Naive B cell (primary cell): ENCODE results near the gene TRIM45. TPM values are rescaled to one million over a fixed set of nuclear protein-coding genes. Genes with fewer than 3 reads are reported as not detected.

Experiments used
- ATAC-seq, 2 donors: fragments of 150-1000 bp; cut with Tn5 transposase; 2 replicates each; pipeline ENCODE4 v1.10.0; 2021; ENCODE audit warnings: low read depth in 2 of 2, mild to moderate bottlenecking in 2 of 2, moderate library complexity in 2 of 2
- DNase-seq: peaks from one replicate; pipeline ENCODE4 v3.0.0; 2022
- H3K27ac Mint-ChIP-seq, 6 donors: one replicate each; pipeline ENCODE4 v1.8.0; 2020 to 2022; ENCODE audit warnings: mild to moderate bottlenecking in 6 of 6, mixed read lengths in 6 of 6, moderate library complexity in 5 of 6, inconsistent platforms in 2 of 6
- H3K27me3 Mint-ChIP-seq, 3 donors: one replicate each; pipeline ENCODE4 v1.8.0; 2021 to 2022; ENCODE audit warnings: mixed read lengths in 3 of 3, mild to moderate bottlenecking in 1 of 3
- H3K36me3 Mint-ChIP-seq, 2 donors: one replicate each; pipeline ENCODE4 v1.8.0; 2020 to 2022; ENCODE audit warnings: mixed read lengths in 2 of 2, inconsistent platforms in 1 of 2, mild to moderate bottlenecking in 1 of 2
- H3K4me1 Mint-ChIP-seq, 3 donors: one replicate each; pipeline ENCODE4 v1.8.0; 2020 to 2022; ENCODE audit warnings: mixed read lengths in 3 of 3, inconsistent platforms in 1 of 3, mild to moderate bottlenecking in 1 of 3, moderate library complexity in 1 of 3
- H3K4me3 Mint-ChIP-seq, 8 donors: one replicate each; pipeline ENCODE4 v1.8.0; 2020 to 2022; ENCODE audit warnings: mild to moderate bottlenecking in 8 of 8, mixed read lengths in 8 of 8, moderate library complexity in 8 of 8, inconsistent platforms in 2 of 8
- H3K9me3 Mint-ChIP-seq, 7 donors: one replicate each; pipeline ENCODE4 v1.8.0; 2020 to 2022; ENCODE audit warnings: mixed read lengths in 7 of 7, mild to moderate bottlenecking in 5 of 7, inconsistent platforms in 2 of 7, moderate library complexity in 1 of 7
- polyA plus RNA-seq, 6 donors: library from polyadenylated mRNA; unstranded; fragments of 300-500 nt; fragmentation: Illumina TruSeq; gene quantifications; one replicate each; pipeline ENCODE4 v1.2.3, GENCODE V29; 2021; ENCODE audit warnings: low read depth in 6 of 6

The TRIM45 gene
- polyA plus RNA-seq, 6 donors from 2014 or later = 0.17 to 0.31 TPM; not detected in 4

DNA sequence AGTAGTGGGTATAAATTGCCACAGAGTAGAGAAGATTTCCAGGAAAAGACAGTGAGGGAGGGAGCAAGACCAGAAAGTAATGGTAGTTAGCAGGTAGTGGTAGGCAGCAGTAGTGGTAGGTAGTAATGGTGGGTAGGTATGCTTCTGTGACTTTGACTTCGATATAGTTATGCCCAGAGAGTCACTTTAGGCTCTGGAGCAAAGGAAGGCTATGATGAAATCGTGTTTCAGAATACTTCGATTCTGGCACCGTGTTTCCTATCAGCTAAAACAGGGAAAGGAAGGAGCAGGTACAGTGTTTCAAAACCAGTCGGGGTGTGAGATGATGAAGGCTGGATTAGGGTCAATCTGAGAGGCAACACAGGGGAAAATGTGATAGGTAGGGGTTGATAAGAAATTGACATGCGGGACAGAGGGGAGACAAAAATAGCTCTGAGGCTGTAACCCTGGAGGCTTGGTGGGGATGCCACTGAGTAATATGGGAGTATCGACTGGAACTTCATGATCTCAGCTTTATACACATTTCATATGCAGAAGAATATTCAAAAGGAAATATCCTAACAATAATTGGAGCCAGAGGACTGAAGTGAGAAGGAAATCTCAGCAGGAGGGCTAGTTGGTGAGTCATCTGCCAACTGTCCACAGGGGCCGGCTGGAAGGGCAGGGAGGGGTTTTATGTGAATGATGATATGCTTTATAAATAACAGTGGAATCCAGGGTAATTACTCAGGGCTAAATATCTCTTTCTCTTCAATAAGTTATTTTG is 25.2 kb upstream of the TRIM45 start:
- Mint-ChIP-seq H3K36me3 (no peaks in the 10 kb centered on the region), H3K9me3 (peaks cover 0 to 10% (median 1%) of the 10 kb centered on the region in 7 donors), H3K27me3 (peaks cover 10 to 14% (median 13%) of the 10 kb centered on the region in 3 donors), H3K4me1 (no peaks in the 10 kb centered on the region), H3K4me3 (no peak overlapping the region), H3K27ac (no peak overlapping the region)
- ATAC-seq = no peak
- no peak for DNase-seq

DNA sequence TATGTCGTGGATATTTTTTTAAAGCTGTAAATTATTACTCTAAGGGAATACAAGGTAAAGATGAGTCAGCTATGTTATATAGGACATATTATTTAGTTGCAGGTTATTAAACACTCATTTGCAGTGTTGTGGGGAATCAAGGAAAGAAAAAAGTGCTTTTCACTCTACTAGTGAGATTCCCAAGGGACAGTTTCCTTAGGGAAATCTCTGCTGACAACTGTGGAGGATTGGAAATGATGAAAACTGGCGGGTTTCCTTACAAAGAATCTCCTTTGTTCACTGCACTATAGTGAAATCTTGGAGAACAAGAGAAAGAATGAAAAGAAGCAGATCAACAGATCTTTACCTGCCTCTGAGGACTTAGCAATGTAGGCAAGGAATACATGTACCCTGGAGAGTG is 24.5 kb upstream of the TRIM45 start:
- no peak for DNase-seq
- Mint-ChIP-seq H3K27ac (no peak overlapping the region), H3K4me1 (no peaks in the 10 kb centered on the region), H3K36me3 (no peaks in the 10 kb centered on the region), H3K27me3 (peaks cover 10 to 14% (median 13%) of the 10 kb centered on the region in 3 donors), H3K9me3 (peaks cover 0 to 3% (median 0%) of the 10 kb centered on the region in 7 donors), H3K4me3 (no peak overlapping the region)
- no peak for ATAC-seq

DNA sequence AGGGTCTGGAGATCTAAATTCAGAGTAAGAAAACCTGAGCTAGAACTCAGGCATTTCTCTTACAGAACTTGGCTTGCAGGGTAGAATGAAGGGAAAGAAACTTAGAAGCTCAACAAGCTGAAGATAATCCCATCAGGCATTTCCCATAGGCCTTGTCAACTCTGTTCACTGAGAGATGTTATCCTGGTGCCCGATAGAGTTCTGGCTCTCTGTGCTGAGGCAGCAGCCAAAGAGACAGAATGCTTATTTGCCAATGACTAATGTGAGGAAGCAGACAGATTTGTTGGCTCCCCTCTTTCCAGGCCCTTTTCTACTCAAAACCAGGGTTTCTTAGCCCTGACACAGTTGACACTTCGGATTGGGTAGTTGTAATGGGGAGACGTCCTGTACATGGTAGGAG is 22.3 kb upstream of the TRIM45 start:
- DNase-seq = no peak
- ATAC-seq = no peak
- Mint-ChIP-seq H3K27me3 (peaks cover 9 to 13% (median 10%) of the 10 kb centered on the region in 3 donors), H3K4me3 (no peak overlapping the region), H3K27ac (peak overlapping the region in 1 of 6 donors; percentile 73), H3K4me1 (no peaks in the 10 kb centered on the region), H3K36me3 (no peaks in the 10 kb centered on the region), H3K9me3 (no peaks in the 10 kb centered on the region)

DNA sequence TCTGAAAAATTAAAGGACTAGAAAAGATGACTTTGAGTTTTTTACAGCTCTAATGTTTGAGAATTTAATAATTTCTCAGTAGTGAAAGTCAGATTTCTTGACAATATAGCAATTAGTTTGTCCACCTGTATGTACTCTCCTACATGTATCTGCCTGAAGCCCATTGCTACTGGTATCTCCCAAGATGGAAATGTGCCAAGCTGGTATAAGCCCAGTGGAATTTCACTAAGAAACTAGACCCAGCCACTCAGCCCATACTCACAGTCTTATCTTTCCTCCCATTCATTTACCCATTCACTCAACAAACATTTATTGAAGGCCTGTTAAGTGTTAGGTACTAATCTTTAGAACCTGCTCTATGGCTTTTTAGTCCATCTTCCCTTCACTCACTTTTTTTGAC is 21.6 kb upstream of the TRIM45 start:
- DNase-seq = no peak
- H3K4me3 Mint-ChIP-seq = no peak overlapping the region
- no peaks in the 10 kb centered on the region for H3K4me1 Mint-ChIP-seq
- H3K36me3 Mint-ChIP-seq = no peaks in the 10 kb centered on the region
- ATAC-seq = no peak
- H3K9me3 Mint-ChIP-seq = no peaks in the 10 kb centered on the region
- peaks cover 9 to 13% (median 10%) of the 10 kb centered on the region in 3 donors for H3K27me3 Mint-ChIP-seq
- H3K27ac Mint-ChIP-seq = no peak overlapping the region

DNA sequence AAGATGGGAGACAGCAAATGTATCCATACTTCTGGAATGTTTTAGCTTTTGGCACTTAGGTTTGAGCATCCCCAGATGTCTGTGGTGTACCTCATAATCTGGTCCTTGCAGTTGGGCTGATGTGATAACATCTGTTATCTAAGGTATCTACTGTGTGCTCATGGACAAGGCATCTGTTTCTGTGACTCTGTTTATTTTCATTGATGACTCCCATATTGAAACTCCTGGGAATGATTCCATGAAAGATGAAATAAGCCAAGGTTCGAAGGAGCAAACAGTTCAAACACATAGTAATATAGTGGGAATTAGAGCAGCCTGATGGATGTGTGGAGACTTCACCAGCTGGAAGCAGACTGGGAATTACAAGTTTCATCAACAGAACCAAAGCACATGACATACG is 20.7 kb upstream of the TRIM45 start:
- H3K9me3 Mint-ChIP-seq = no peaks in the 10 kb centered on the region
- no peak overlapping the region for H3K4me3 Mint-ChIP-seq
- H3K27me3 Mint-ChIP-seq = peaks cover 10 to 13% (median 13%) of the 10 kb centered on the region in 3 donors
- ATAC-seq (no peak), DNase-seq (no peak)
- no peak overlapping the region for H3K27ac Mint-ChIP-seq
- no peaks in the 10 kb centered on the region for H3K36me3 Mint-ChIP-seq
- H3K4me1 Mint-ChIP-seq = no peaks in the 10 kb centered on the region

DNA sequence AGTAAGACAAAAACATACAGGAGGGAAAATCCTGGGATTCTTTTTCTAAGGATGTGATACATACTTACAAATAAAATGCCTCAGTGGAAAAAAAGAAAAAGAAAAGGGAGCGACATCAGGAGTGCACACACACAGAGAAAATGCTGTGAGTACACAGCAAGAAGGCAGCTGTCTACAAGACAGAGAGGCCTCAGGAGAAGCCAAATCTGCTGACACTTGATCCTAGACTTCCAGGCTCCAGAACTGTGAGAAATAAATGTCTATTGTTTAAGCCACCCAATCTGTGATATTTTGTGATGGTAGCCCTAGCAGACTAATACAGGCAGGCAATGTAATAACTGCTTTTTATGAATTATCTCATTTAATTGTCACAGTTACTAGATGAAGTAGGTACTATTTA is 17.0 kb upstream of the TRIM45 start:
- Mint-ChIP-seq H3K4me3 (no peak overlapping the region), H3K36me3 (no peaks in the 10 kb centered on the region), H3K27me3 (peaks cover 0 to 24% (median 9%) of the 10 kb centered on the region in 3 donors), H3K9me3 (no peaks in the 10 kb centered on the region), H3K4me1 (peaks cover 0 to 4% (median 0%) of the 10 kb centered on the region in 3 donors), H3K27ac (no peak overlapping the region)
- ATAC-seq (no peak), DNase-seq (no peak)

DNA sequence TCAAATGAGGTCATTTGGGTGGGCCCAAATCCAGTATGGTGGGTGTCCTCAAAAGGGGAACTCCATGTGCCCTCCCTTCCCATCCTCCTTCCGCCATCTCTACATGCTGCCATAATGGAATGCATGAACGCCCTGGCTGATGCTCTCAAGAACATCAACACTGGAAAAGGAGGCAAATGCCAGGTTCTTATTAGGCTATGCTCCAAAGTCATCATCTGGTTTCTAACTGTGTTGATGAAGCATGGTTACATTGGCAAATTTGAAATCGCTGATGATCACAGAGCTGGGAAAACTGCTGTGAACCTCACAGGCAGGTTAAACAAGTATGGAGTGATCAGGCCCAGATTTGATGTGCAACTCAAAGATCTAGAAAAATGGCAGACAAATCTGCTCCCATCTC is 16.6 kb upstream of the TRIM45 start:
- DNase-seq (no peak), ATAC-seq (no peak)
- H3K9me3 Mint-ChIP-seq = no peaks in the 10 kb centered on the region
- peaks cover 0 to 24% (median 9%) of the 10 kb centered on the region in 3 donors for H3K27me3 Mint-ChIP-seq
- H3K27ac Mint-ChIP-seq = no peak overlapping the region
- H3K36me3 Mint-ChIP-seq = no peaks in the 10 kb centered on the region
- H3K4me1 Mint-ChIP-seq = peaks cover 0 to 4% (median 0%) of the 10 kb centered on the region in 3 donors
- H3K4me3 Mint-ChIP-seq = no peak overlapping the region

DNA sequence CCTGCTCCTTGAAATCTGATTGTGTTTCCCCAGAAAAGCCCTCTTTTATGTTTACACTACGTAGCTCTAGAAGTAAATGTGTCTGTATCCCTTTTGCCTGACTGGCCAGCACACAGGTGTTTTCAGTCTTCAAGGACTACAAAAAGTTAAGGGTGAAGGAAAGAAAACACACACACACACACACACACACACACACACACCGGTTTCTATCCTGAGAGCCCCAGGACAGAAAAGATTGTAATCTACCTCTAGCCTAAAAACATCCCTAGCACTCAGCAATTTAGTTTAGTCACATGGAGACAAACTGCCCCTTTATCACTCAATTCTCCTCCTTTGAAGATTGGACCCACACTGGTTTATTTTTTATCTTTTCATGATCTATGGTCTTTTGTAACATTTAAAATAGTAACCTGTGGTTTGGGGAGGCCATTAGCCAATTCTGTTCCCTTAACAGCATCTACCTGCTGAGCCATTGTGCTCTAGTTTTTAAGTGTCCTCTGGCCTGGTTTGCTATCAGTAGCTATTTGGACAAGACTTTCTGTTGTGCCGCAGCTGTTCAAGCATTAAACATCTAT is 15.8 kb upstream of the TRIM45 start:
- no peaks in the 10 kb centered on the region for H3K36me3 Mint-ChIP-seq
- H3K27me3 Mint-ChIP-seq = peaks cover 0 to 24% (median 9%) of the 10 kb centered on the region in 3 donors
- no peak for DNase-seq
- peak overlapping the region in 1 of 6 donors; percentile 33 for H3K27ac Mint-ChIP-seq
- H3K4me1 Mint-ChIP-seq = peaks cover 0 to 4% (median 0%) of the 10 kb centered on the region in 3 donors
- no peaks in the 10 kb centered on the region for H3K9me3 Mint-ChIP-seq
- ATAC-seq = no peak
- H3K4me3 Mint-ChIP-seq = no peak overlapping the region

DNA sequence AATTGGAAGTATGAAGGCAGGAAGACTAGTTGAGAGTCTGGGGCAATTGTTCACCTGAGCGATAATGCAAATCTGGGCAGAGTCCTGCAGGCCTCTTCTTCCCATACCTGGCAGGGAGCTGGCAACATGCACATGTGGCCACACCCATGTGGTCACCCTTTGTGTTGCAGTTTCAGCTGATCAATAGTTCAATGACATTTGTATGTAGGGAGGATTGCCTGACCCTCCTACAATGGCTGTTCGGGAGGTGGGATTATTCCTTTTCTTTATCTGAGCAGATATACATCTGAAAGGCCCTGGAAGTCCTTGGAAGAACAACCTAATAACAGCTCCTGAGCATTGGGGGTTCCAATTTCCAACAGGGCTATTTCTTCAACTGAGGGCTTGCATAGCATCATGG is 15.2 kb upstream of the TRIM45 start:
- DNase-seq = no peak
- no peaks in the 10 kb centered on the region for H3K36me3 Mint-ChIP-seq
- no peaks in the 10 kb centered on the region for H3K9me3 Mint-ChIP-seq
- H3K27me3 Mint-ChIP-seq = peaks cover 0 to 24% (median 9%) of the 10 kb centered on the region in 3 donors
- peaks cover 0 to 4% (median 0%) of the 10 kb centered on the region in 3 donors for H3K4me1 Mint-ChIP-seq
- no peak for ATAC-seq
- H3K4me3 Mint-ChIP-seq = no peak overlapping the region
- no peak overlapping the region for H3K27ac Mint-ChIP-seq

DNA sequence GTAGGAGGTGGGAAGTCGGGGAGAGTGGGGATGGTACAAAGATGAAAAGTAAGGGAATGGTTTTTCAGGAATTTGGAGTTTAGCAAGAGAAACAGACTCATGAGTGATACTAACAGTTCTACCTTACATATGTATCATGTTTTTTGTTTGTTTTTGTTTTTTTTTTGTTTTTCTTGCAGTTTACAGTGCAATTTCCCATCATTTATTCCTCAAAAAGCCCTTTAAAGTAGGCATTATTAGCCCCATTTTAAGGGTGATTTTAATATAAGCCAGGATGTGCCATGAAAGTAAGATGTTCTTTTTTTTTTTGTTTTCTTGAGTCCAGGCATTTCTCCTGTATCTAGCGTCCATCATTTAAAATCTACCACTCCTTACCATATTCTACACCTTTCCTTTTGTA is 13.8 kb upstream of the TRIM45 start:
- Mint-ChIP-seq H3K4me1 (peaks cover 0 to 4% (median 0%) of the 10 kb centered on the region in 3 donors), H3K27ac (peak overlapping the region in 1 of 6 donors; percentile 13), H3K4me3 (no peak overlapping the region), H3K9me3 (no peaks in the 10 kb centered on the region), H3K27me3 (peaks cover 0 to 24% (median 9%) of the 10 kb centered on the region in 3 donors), H3K36me3 (no peaks in the 10 kb centered on the region)
- ATAC-seq (no peak), DNase-seq (no peak)

DNA sequence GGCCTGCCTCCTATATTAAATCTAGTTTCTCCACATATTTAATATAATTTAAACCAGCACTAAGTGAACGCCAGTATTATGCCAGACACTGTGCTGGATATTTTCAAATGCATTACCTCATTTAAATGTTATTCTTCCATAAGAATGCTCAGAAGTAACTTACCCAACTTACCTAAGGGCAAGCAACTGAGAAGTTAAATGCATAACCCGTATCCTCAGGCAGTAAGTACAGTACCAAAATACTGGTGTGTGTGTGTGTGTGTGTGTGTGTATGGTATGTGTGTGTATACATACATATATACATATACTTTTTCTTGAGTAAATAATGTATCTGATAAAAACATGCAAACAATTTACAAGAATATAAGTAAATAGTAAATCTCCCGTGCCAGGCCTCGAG is 9.0 kb upstream of the TRIM45 start:
- H3K27ac Mint-ChIP-seq = no peak overlapping the region
- DNase-seq (no peak), ATAC-seq (no peak)

DNA sequence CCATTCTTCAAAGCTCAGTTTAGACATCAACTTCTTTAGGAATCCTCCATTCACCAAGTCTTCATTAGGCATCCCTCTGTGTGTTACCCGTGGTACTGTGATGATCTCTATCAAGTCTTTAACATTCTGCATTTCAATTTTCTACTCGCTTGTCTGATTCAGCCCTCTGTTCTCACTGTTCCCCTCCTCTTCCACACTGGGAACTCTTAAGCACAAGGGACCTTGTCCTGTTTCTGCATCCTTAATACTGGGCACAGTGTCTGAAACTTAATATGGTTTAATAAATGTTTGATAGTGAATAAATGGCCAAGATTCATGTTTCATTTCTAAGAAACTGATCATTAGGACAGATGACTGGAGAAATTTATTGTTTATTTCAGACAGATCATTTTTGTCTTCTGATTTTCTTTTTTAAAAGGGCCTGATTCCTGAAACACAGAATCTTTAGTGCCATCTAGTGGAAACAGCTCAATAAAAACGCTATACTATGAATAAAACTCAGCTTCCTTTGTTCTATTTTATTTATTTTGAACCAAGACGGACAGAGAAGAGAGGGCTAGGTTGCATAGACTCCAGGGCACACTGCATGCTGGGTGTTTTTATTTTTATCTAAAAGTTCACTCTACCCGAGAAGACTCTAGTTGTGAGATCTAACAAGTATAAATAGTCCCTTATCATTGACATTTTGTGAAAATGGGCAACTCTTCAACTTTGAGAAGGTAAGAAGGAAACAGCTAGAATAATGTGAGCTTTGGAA is 7.0 kb upstream of the TRIM45 start:
- peak overlapping the region in 1 of 6 donors; percentile 52 for H3K27ac Mint-ChIP-seq
- ATAC-seq = peak in 1 of 2 donors; percentile 37
- no peak for DNase-seq

More for the DNA sequence above, 9.0 kb upstream of the TRIM45 start:
- no peaks in the 10 kb centered on the region for H3K9me3 Mint-ChIP-seq
- H3K36me3 Mint-ChIP-seq = no peaks in the 10 kb centered on the region
- peaks cover 12 to 15% (median 12%) of the 10 kb centered on the region in 3 donors for H3K27me3 Mint-ChIP-seq
- H3K4me3 Mint-ChIP-seq = no peak overlapping the region
- H3K4me1 Mint-ChIP-seq = peaks cover 0 to 4% (median 0%) of the 10 kb centered on the region in 3 donors

DNA sequence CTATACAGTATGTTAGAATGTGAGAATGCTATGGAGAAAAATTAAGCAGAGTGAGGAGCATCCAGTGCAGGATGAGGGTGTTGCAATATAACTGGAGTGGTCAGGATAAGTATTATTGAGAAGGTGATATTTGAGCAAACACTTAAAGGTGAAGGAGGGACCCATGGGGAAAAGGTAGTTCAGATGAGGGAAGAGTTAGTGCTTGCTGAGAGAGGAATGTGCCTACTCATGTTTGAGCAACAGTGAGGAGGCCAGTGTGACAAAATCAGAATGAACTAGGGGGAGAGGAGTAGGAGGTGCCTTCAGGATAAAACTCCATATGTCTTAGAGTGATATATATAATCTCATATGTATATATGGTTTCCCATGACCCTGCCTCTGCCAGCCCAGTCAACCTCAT is 6.2 kb upstream of the TRIM45 start:
- Mint-ChIP-seq H3K4me3 (no peak overlapping the region), H3K27ac (no peak overlapping the region), H3K27me3 (peaks cover 0 to 12% (median 7%) of the 10 kb centered on the region in 3 donors), H3K9me3 (no peaks in the 10 kb centered on the region), H3K4me1 (no peaks in the 10 kb centered on the region), H3K36me3 (no peaks in the 10 kb centered on the region)
- DNase-seq (no peak), ATAC-seq (no peak)

More for the DNA sequence above, 7.0 kb upstream of the TRIM45 start:
- Mint-ChIP-seq H3K4me3 (no peak overlapping the region), H3K4me1 (no peaks in the 10 kb centered on the region), H3K9me3 (no peaks in the 10 kb centered on the region), H3K27me3 (peaks cover 0 to 12% (median 7%) of the 10 kb centered on the region in 3 donors), H3K36me3 (no peaks in the 10 kb centered on the region)
